GM12878 (cell line): Measurements from ENCODE around the gene CD83. TPM values are rescaled to one million over a fixed set of nuclear protein-coding genes. Genes with fewer than 3 reads are reported as not detected.
A peak's percentile ranks its signal among the peaks of the same experiment; 100 is the strongest.

ENCODE experiments used
- BACH1 ChIP-seq: fragments of 450-650 bp; IDR thresholded peaks from 2 replicates; pipeline ENCODE4 v1.6.1; 2017; ENCODE audit warnings: mild to moderate bottlenecking, borderline replicate concordance
- EGR1 ChIP-seq, 2 experiments: IDR thresholded peaks; 1 replicate in 1 of 2; 2 replicates in 1 of 2; pipeline ENCODE4 v1.6.1; 2011 to 2012; ENCODE audit warnings: low read depth in 2 of 2, low read length in 2 of 2, borderline replicate concordance in 1 of 2, mild to moderate bottlenecking in 1 of 2, moderate library complexity in 1 of 2
- HCFC1 ChIP-seq: fragments of 150-350 bp; IDR thresholded peaks from 2 replicates; pipeline ENCODE4 v1.6.1; 2014; ENCODE audit warnings: low read length
- IKZF2 ChIP-seq, 2 experiments: fragments of 450-650 bp; IDR thresholded peaks; 2 replicates each; pipeline ENCODE4 v1.6.1; 2017; ENCODE audit warnings: mild to moderate bottlenecking in 2 of 2, moderate library complexity in 2 of 2
- LARP7 ChIP-seq: fragments of 450-650 bp; IDR thresholded peaks from 2 replicates; pipeline ENCODE4 v1.6.1; 2017; ENCODE audit warnings: mild to moderate bottlenecking
- MEF2A ChIP-seq: IDR thresholded peaks from 2 replicates; pipeline ENCODE4 v1.6.1; 2011; ENCODE audit warnings: low read depth, mild to moderate bottlenecking, low read length, moderate library complexity; ENCODE audit not compliant: insufficient read depth
- NFYA ChIP-seq: IDR thresholded peaks from 2 replicates; pipeline ENCODE4 v1.6.1; 2011; ENCODE audit warnings: low read depth, mild to moderate bottlenecking, low read length, improper control_type of control experiment, borderline replicate concordance
- PBX3 ChIP-seq: IDR thresholded peaks from 2 replicates; pipeline ENCODE4 v1.6.1; 2011; ENCODE audit warnings: mild to moderate bottlenecking, low read depth, low read length, moderate library complexity; ENCODE audit not compliant: insufficient replicate concordance
- POLR2AphosphoS5 ChIP-seq: IDR thresholded peaks from 2 replicates; pipeline ENCODE4 v1.6.1; 2011; ENCODE audit warnings: mild to moderate bottlenecking, low read length, inconsistent platforms
- SMAD5 ChIP-seq: IDR thresholded peaks from 2 replicates; pipeline ENCODE4 v1.6.1; 2016; ENCODE audit warnings: antibody characterized with exemption, low read depth
- SP1 ChIP-seq: IDR thresholded peaks from one replicate; pipeline ENCODE4 v1.6.1; 2011; ENCODE audit warnings: low read depth, low read length
- SREBF1 ChIP-seq: IDR thresholded peaks from 2 replicates; pipeline ENCODE4 v1.6.1; 2012; ENCODE audit warnings: mild to moderate bottlenecking, low read length
- ZBED1 ChIP-seq: IDR thresholded peaks from 2 replicates; pipeline ENCODE4 v1.6.1; 2016; ENCODE audit warnings: borderline replicate concordance
- polyA plus RNA-seq, 11 experiments: library from polyadenylated mRNA; depleted of rRNA in 4 of 11; unstranded in 6 of 11; stranded (reverse) in 5 of 11; fragments of >200 nt; fragmentation: Nextera tagmentation in 4 of 11; fragmentation: Illumina TruSeq in 1 of 11; extraction: Ambion mirVana in 4 of 11; extraction: Trizol in 1 of 11; gene quantifications; 1 replicate in 1 of 11; 2 replicates in 10 of 11; pipeline versions ENCODE4 v1.2.1 to v1.2.3, GENCODE V29; 2011 to 2016; ENCODE audit warnings: inconsistent platforms in 2 of 11, missing spikeins in 2 of 11, low read depth in 1 of 11
- total RNA-seq, 4 experiments: library from RNA; depleted of rRNA in 3 of 4; stranded (reverse); fragments of >200 nt in 3 of 4; fragmentation: Illumina TruSeq in 1 of 4; extraction: Trizol in 1 of 4; gene quantifications; 2 replicates each; pipeline versions ENCODE4 v1.2.1 to v1.2.3, GENCODE V29; 2013 to 2021
- TF ChIP-seq, protein P1 (sequence below): IDR thresholded peaks from 2 replicates; pipeline ENCODE4 v1.6.1; 2012; ENCODE audit warnings: improper control_type of control experiment, low read depth, low read length; ENCODE audit not compliant: insufficient replicate concordance
- TF ChIP-seq, protein P2 (sequence below): fragments of 450-650 bp; IDR thresholded peaks from 2 replicates; pipeline ENCODE4 v1.6.1; 2016; ENCODE audit warnings: mild to moderate bottlenecking
- TF ChIP-seq, protein P3 (sequence below): IDR thresholded peaks from 2 replicates; pipeline ENCODE4 v1.6.1; 2012; ENCODE audit warnings: mild to moderate bottlenecking, low read depth, low read length

CD83 gene
- total and polyA plus RNA-seq, 10 of the 15 experiments (the other 5 are each of a cell fraction or from before 2014, with no cell fraction given), result 76.1 to 174 (median 129) TPM

DNA sequence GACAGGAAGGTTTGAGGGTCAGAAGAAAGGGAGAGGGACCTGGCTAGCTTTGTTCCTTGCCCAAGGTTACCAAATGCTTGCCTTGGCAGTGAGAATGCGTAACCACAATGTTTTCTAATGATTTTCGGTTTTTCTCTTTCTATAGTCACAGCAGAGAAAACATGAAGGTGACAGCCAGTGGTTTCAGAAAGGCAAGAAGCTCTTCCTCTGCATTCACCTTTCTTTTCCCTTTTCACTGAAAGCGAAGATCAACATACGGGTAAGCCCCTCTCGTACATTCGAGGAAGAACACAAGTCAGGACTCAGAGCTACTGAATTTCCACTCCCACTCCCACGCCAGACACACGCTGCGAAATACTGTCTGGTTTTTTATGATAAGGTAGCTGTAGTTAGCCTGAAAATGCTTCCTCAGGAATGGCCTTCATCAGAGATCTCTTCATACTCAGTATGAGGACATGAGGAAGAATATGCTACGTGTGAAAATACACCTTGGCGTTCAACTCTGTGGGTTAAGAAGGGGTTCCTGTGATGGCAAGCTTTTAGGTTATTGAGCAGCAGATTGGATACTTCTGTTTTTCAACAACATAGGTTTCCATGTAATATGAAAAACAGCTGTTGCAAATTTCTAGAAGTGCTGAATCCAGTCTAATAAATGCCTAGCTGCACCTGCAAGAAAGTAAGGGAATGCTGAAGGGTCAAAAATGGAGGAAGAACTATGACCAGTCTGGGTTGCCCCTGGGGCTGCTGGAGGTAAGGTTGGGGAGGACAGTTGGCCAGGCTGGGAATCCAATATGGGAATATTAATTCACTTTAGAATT is 7.4 kb upstream of the CD83 start (continued):
- TF ChIP-seq, protein P1, sequence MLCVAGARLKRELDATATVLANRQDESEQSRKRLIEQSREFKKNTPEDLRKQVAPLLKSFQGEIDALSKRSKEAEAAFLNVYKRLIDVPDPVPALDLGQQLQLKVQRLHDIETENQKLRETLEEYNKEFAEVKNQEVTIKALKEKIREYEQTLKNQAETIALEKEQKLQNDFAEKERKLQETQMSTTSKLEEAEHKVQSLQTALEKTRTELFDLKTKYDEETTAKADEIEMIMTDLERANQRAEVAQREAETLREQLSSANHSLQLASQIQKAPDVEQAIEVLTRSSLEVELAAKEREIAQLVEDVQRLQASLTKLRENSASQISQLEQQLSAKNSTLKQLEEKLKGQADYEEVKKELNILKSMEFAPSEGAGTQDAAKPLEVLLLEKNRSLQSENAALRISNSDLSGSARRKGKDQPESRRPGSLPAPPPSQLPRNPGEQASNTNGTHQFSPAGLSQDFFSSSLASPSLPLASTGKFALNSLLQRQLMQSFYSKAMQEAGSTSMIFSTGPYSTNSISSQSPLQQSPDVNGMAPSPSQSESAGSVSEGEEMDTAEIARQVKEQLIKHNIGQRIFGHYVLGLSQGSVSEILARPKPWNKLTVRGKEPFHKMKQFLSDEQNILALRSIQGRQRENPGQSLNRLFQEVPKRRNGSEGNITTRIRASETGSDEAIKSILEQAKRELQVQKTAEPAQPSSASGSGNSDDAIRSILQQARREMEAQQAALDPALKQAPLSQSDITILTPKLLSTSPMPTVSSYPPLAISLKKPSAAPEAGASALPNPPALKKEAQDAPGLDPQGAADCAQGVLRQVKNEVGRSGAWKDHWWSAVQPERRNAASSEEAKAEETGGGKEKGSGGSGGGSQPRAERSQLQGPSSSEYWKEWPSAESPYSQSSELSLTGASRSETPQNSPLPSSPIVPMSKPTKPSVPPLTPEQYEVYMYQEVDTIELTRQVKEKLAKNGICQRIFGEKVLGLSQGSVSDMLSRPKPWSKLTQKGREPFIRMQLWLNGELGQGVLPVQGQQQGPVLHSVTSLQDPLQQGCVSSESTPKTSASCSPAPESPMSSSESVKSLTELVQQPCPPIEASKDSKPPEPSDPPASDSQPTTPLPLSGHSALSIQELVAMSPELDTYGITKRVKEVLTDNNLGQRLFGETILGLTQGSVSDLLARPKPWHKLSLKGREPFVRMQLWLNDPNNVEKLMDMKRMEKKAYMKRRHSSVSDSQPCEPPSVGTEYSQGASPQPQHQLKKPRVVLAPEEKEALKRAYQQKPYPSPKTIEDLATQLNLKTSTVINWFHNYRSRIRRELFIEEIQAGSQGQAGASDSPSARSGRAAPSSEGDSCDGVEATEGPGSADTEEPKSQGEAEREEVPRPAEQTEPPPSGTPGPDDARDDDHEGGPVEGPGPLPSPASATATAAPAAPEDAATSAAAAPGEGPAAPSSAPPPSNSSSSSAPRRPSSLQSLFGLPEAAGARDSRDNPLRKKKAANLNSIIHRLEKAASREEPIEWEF, result peak; percentile 70
- TF ChIP-seq HCFC1 (no peak), NFYA (no peak), SMAD5 (no peak), ZBED1 (no peak; the same call in 1 of the 2 replicates), SREBF1 (no peak), EGR1 (IDR thresholded peaks at IDR 0.05; ENCODE audit: borderline replicate concordance in 1 of 2, low read depth in 2 of 2, low read length in 2 of 2) (peak in 1 of 2 experiments; percentile 35; a peak in 1 of 3 replicates), LARP7 (no peak), PBX3 (no peak), IKZF2 (IDR thresholded peaks at IDR 0.05) (peak; percentile 86 to 94), BACH1 (peak; percentile 58; the same call in 1 of the 2 replicates), MEF2A (no peak), SP1 (peak; percentile 39), POLR2AphosphoS5 (0 out of 2 replicates have a peak, but pooled peaks have one; percentile 48)
- TF ChIP-seq, protein P2, sequence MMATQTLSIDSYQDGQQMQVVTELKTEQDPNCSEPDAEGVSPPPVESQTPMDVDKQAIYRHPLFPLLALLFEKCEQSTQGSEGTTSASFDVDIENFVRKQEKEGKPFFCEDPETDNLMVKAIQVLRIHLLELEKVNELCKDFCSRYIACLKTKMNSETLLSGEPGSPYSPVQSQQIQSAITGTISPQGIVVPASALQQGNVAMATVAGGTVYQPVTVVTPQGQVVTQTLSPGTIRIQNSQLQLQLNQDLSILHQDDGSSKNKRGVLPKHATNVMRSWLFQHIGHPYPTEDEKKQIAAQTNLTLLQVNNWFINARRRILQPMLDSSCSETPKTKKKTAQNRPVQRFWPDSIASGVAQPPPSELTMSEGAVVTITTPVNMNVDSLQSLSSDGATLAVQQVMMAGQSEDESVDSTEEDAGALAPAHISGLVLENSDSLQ, result peak; percentile 73
- TF ChIP-seq, protein P3, sequence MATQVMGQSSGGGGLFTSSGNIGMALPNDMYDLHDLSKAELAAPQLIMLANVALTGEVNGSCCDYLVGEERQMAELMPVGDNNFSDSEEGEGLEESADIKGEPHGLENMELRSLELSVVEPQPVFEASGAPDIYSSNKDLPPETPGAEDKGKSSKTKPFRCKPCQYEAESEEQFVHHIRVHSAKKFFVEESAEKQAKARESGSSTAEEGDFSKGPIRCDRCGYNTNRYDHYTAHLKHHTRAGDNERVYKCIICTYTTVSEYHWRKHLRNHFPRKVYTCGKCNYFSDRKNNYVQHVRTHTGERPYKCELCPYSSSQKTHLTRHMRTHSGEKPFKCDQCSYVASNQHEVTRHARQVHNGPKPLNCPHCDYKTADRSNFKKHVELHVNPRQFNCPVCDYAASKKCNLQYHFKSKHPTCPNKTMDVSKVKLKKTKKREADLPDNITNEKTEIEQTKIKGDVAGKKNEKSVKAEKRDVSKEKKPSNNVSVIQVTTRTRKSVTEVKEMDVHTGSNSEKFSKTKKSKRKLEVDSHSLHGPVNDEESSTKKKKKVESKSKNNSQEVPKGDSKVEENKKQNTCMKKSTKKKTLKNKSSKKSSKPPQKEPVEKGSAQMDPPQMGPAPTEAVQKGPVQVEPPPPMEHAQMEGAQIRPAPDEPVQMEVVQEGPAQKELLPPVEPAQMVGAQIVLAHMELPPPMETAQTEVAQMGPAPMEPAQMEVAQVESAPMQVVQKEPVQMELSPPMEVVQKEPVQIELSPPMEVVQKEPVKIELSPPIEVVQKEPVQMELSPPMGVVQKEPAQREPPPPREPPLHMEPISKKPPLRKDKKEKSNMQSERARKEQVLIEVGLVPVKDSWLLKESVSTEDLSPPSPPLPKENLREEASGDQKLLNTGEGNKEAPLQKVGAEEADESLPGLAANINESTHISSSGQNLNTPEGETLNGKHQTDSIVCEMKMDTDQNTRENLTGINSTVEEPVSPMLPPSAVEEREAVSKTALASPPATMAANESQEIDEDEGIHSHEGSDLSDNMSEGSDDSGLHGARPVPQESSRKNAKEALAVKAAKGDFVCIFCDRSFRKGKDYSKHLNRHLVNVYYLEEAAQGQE, result no peak
